ENCODE results near the gene KPNB1.

Gene KPNB1

GRCh38 chr17:47733047-47733673 is 83.4 kb downstream of the KPNB1 start, which contains the start of gene TBX21:
TBX21 (plus strand) TSS chr17:47733236; CDS start chr17:47733455, 219 bp downstream.
- DNase-seq: peak in 1 of 2 experiments; percentile 12

GRCh38 chr17:47733674-47734410 is 84.1 kb downstream of the KPNB1 start:
- no peak for DNase-seq

GRCh38 chr17:47735139-47735464 is 85.4 kb downstream of the KPNB1 start:
- no peak for DNase-seq

Data from NCI-H187 (cell line).